Measurements from ENCODE around the gene SDC3.
"Not testable (repeated sequence)": the region's sequence is repeated elsewhere in the genome, so short reads cannot be mapped to it uniquely, and the experiment has no call there.

Gene SDC3

GRCh38 chr1:30872033-30872947, 36.3 kb downstream of the SDC3 start:
- DNase-seq, result no peak

- DNase-seq, result no peak
Measured at GRCh38 chr1:30871276-30871871, 37.2 kb downstream of the SDC3 start.

GRCh38 chr1:30870656-30871055, 37.9 kb downstream of the SDC3 start:
- DNase-seq, result no peak

GRCh38 chr1:30870035-30870434, 38.5 kb downstream of the SDC3 start:
- DNase-seq, result no peak

GRCh38 chr1:30868833-30869435, 39.6 kb downstream of the SDC3 start:
- DNase-seq, result no peak

GRCh38 chr1:30868057-30868456, 40.5 kb downstream of the SDC3 start:
- not testable (repeated sequence) for DNase-seq

- DNase-seq, result no peak
Measured at GRCh38 chr1:30867537-30867936, 41.0 kb downstream of the SDC3 start.

GRCh38 chr1:30866594-30866993, 42.0 kb downstream of the SDC3 start:
- DNase-seq, result no peak

GRCh38 chr1:30864681-30865080, 43.9 kb downstream of the SDC3 start:
- DNase-seq, result no peak

GRCh38 chr1:30863858-30864604, 44.5 kb downstream of the SDC3 start:
- no peak for DNase-seq

GRCh38 chr1:30860320-30860652, 48.3 kb downstream of the SDC3 start:
- no peak for DNase-seq

GRCh38 chr1:30857964-30858363, 50.6 kb downstream of the SDC3 start:
- DNase-seq, result no peak

GRCh38 chr1:30857062-30857461, 51.5 kb downstream of the SDC3 start:
- DNase-seq, result no peak

GRCh38 chr1:30856260-30856790, 52.2 kb downstream of the SDC3 start:
- DNase-seq, result peak; percentile 88

- DNase-seq, result no peak
Measured at GRCh38 chr1:30855686-30856259, 52.8 kb downstream of the SDC3 start.

GRCh38 chr1:30853350-30853749, 55.2 kb downstream of the SDC3 start:
- DNase-seq, result no peak

GRCh38 chr1:30852026-30852425, 56.5 kb downstream of the SDC3 start:
- no peak for DNase-seq

GRCh38 chr1:30851286-30851685, 57.3 kb downstream of the SDC3 start:
- DNase-seq, result no peak

GRCh38 chr1:30850607-30851006, 58.0 kb downstream of the SDC3 start:
- no peak for DNase-seq

GRCh38 chr1:30848130-30848529, 60.4 kb downstream of the SDC3 start:
- DNase-seq, result no peak

GRCh38 chr1:30847358-30847972, 61.1 kb downstream of the SDC3 start:
- DNase-seq, result no peak

GRCh38 chr1:30846587-30846986, 62.0 kb downstream of the SDC3 start:
- no peak for DNase-seq

Measured in NCI-H2227 treated with DMSO at 0.1 percent for 48 hours (cell line).